ENCODE results near the gene ASTN2. TPM values are rescaled to one million over a fixed set of nuclear protein-coding genes. Genes with fewer than 3 reads are reported as not detected.

ASTN2 gene
- polyA plus RNA-seq, 4 donors: 3.0 to 15.2 (median 3.7) TPM

GRCh38 chr9:116506685-116507084, 908.2 kb downstream of the ASTN2 start:
- DNase-seq: no peak
- Histone ChIP-seq H3K4me1 (ENCODE audit: control insufficient read depth in 3 of 3, insufficient read depth in 2 of 3, low read depth in 1 of 3, low read length in 2 of 3) (peaks cover 0 to 3% (median 2%) of the 10 kb centered on the region in 3 donors), H3K9me3 (ENCODE audit: control insufficient read depth in 2 of 2, insufficient read depth in 1 of 2, low read depth in 1 of 2, low read length in 1 of 2) (no peaks in the 10 kb centered on the region), H3K27ac (ENCODE audit: low read depth in 1 of 3, low read length in 2 of 3) (no peak overlapping the region), H3K36me3 (ENCODE audit: control insufficient read depth in 3 of 3, insufficient read depth in 2 of 3, low read depth in 1 of 3, low read length in 3 of 3) (no peaks in the 10 kb centered on the region), H3K27me3 (ENCODE audit: control insufficient read depth in 3 of 3, insufficient read depth in 3 of 3, low read length in 3 of 3) (no peaks in the 10 kb centered on the region), H3K4me3 (ENCODE audit: low read depth in 1 of 3, low read length in 3 of 3) (no peak overlapping the region)
- FAIRE-seq: no peak
- WGBS, 3 donors: 85 to 92% (median 91%) methylated on average over 4 of the region's 4 CpGs

GRCh38 chr9:116504893-116505480, 909.9 kb downstream of the ASTN2 start:
- Histone ChIP-seq H3K4me3 (ENCODE audit: low read depth in 1 of 3, low read length in 3 of 3) (no peak overlapping the region), H3K36me3 (ENCODE audit: control insufficient read depth in 3 of 3, insufficient read depth in 2 of 3, low read depth in 1 of 3, low read length in 3 of 3) (no peaks in the 10 kb centered on the region), H3K9me3 (ENCODE audit: control insufficient read depth in 2 of 2, insufficient read depth in 1 of 2, low read depth in 1 of 2, low read length in 1 of 2) (no peaks in the 10 kb centered on the region), H3K27ac (ENCODE audit: low read depth in 1 of 3, low read length in 2 of 3) (no peak overlapping the region), H3K4me1 (ENCODE audit: control insufficient read depth in 3 of 3, insufficient read depth in 2 of 3, low read depth in 1 of 3, low read length in 2 of 3) (peaks cover 0 to 9% (median 2%) of the 10 kb centered on the region in 3 donors), H3K27me3 (ENCODE audit: control insufficient read depth in 3 of 3, insufficient read depth in 3 of 3, low read length in 3 of 3) (no peaks in the 10 kb centered on the region)
- no peak for FAIRE-seq
- peak; percentile 55 to 65 for DNase-seq
- 69 to 79% (median 76%) methylated on average over 5 of the region's 5 CpGs for WGBS, 3 donors

- WGBS, 3 donors: 15 to 59% (median 47%) methylated on average over 3 of the region's 3 CpGs
- Histone ChIP-seq H3K36me3 (ENCODE audit: control insufficient read depth in 3 of 3, insufficient read depth in 2 of 3, low read depth in 1 of 3, low read length in 3 of 3) (no peaks in the 10 kb centered on the region), H3K9me3 (ENCODE audit: control insufficient read depth in 2 of 2, insufficient read depth in 1 of 2, low read depth in 1 of 2, low read length in 1 of 2) (no peaks in the 10 kb centered on the region), H3K4me3 (ENCODE audit: low read depth in 1 of 3, low read length in 3 of 3) (no peak overlapping the region), H3K27ac (ENCODE audit: low read depth in 1 of 3, low read length in 2 of 3) (no peak overlapping the region), H3K27me3 (ENCODE audit: control insufficient read depth in 3 of 3, insufficient read depth in 3 of 3, low read length in 3 of 3) (no peaks in the 10 kb centered on the region), H3K4me1 (ENCODE audit: control insufficient read depth in 3 of 3, insufficient read depth in 2 of 3, low read depth in 1 of 3, low read length in 2 of 3) (peaks cover 0 to 9% (median 2%) of the 10 kb centered on the region in 3 donors)
- FAIRE-seq: no peak
- peak; percentile 16 to 75 for DNase-seq
Measured at GRCh38 chr9:116504081-116504480, 910.8 kb downstream of the ASTN2 start.

- FAIRE-seq: no peak
- H3K9me3 ChIP-seq (ENCODE audit: control insufficient read depth in 2 of 2, insufficient read depth in 1 of 2, low read depth in 1 of 2, low read length in 1 of 2): no peaks in the 10 kb centered on the region
- no peaks in the 10 kb centered on the region for H3K27me3 ChIP-seq (ENCODE audit: control insufficient read depth in 3 of 3, insufficient read depth in 3 of 3, low read length in 3 of 3)
Measured at GRCh38 chr9:116502746-116503145, 912.1 kb downstream of the ASTN2 start.

GRCh38 chr9:116501871-116502270, 913.0 kb downstream of the ASTN2 start:
- 81 to 100% (median 93%) methylated on average over 1 of the region's 1 CpG for WGBS, 3 donors
- DNase-seq: no peak
- no peak for FAIRE-seq
- H3K9me3 ChIP-seq (ENCODE audit: control insufficient read depth in 2 of 2, insufficient read depth in 1 of 2, low read depth in 1 of 2, low read length in 1 of 2): no peaks in the 10 kb centered on the region
- peaks cover 0 to 9% (median 2%) of the 10 kb centered on the region in 3 donors for H3K4me1 ChIP-seq (ENCODE audit: control insufficient read depth in 3 of 3, insufficient read depth in 2 of 3, low read depth in 1 of 3, low read length in 2 of 3)
- H3K27me3 ChIP-seq (ENCODE audit: control insufficient read depth in 3 of 3, insufficient read depth in 3 of 3, low read length in 3 of 3): no peaks in the 10 kb centered on the region
- no peak overlapping the region for H3K27ac ChIP-seq (ENCODE audit: low read depth in 1 of 3, low read length in 2 of 3)
- no peak overlapping the region for H3K4me3 ChIP-seq (ENCODE audit: low read depth in 1 of 3, low read length in 3 of 3)
- no peaks in the 10 kb centered on the region for H3K36me3 ChIP-seq (ENCODE audit: control insufficient read depth in 3 of 3, insufficient read depth in 2 of 3, low read depth in 1 of 3, low read length in 3 of 3)

More at GRCh38 chr9:116502746-116503145, 912.1 kb downstream of the ASTN2 start:
- Histone ChIP-seq H3K4me1 (ENCODE audit: control insufficient read depth in 3 of 3, insufficient read depth in 2 of 3, low read depth in 1 of 3, low read length in 2 of 3) (peaks cover 0 to 9% (median 2%) of the 10 kb centered on the region in 3 donors), H3K4me3 (ENCODE audit: low read depth in 1 of 3, low read length in 3 of 3) (no peak overlapping the region), H3K36me3 (ENCODE audit: control insufficient read depth in 3 of 3, insufficient read depth in 2 of 3, low read depth in 1 of 3, low read length in 3 of 3) (no peaks in the 10 kb centered on the region), H3K27ac (ENCODE audit: low read depth in 1 of 3, low read length in 2 of 3) (no peak overlapping the region)
- DNase-seq: no peak

- no peak overlapping the region for H3K4me3 ChIP-seq (ENCODE audit: low read depth in 1 of 3, low read length in 3 of 3)
- no peak for FAIRE-seq
- H3K27me3 ChIP-seq (ENCODE audit: control insufficient read depth in 3 of 3, insufficient read depth in 3 of 3, low read length in 3 of 3): no peaks in the 10 kb centered on the region
- DNase-seq: peak in 1 of 2 donors; percentile 28
- H3K36me3 ChIP-seq (ENCODE audit: control insufficient read depth in 3 of 3, insufficient read depth in 2 of 3, low read depth in 1 of 3, low read length in 3 of 3): no peaks in the 10 kb centered on the region
- 54 to 70% (median 64%) methylated on average over 5 of the region's 5 CpGs for WGBS, 3 donors
- no peak overlapping the region for H3K27ac ChIP-seq (ENCODE audit: low read depth in 1 of 3, low read length in 2 of 3)
- peaks cover 0 to 9% (median 2%) of the 10 kb centered on the region in 3 donors for H3K4me1 ChIP-seq (ENCODE audit: control insufficient read depth in 3 of 3, insufficient read depth in 2 of 3, low read depth in 1 of 3, low read length in 2 of 3)
- no peaks in the 10 kb centered on the region for H3K9me3 ChIP-seq (ENCODE audit: control insufficient read depth in 2 of 2, insufficient read depth in 1 of 2, low read depth in 1 of 2, low read length in 1 of 2)
Measured at GRCh38 chr9:116499986-116500871, 914.6 kb downstream of the ASTN2 start.

- Histone ChIP-seq H3K4me1 (ENCODE audit: control insufficient read depth in 3 of 3, insufficient read depth in 2 of 3, low read depth in 1 of 3, low read length in 2 of 3) (peaks cover 0 to 9% (median 2%) of the 10 kb centered on the region in 3 donors), H3K9me3 (ENCODE audit: control insufficient read depth in 2 of 2, insufficient read depth in 1 of 2, low read depth in 1 of 2, low read length in 1 of 2) (no peaks in the 10 kb centered on the region), H3K4me3 (ENCODE audit: low read depth in 1 of 3, low read length in 3 of 3) (no peak overlapping the region), H3K27me3 (ENCODE audit: control insufficient read depth in 3 of 3, insufficient read depth in 3 of 3, low read length in 3 of 3) (no peaks in the 10 kb centered on the region), H3K36me3 (ENCODE audit: control insufficient read depth in 3 of 3, insufficient read depth in 2 of 3, low read depth in 1 of 3, low read length in 3 of 3) (no peaks in the 10 kb centered on the region), H3K27ac (ENCODE audit: low read depth in 1 of 3, low read length in 2 of 3) (no peak overlapping the region)
- no peak for FAIRE-seq
- DNase-seq: no peak
Measured at GRCh38 chr9:116499434-116499833, 915.4 kb downstream of the ASTN2 start.

GRCh38 chr9:116497095-116497890, 917.6 kb downstream of the ASTN2 start:
- no peaks in the 10 kb centered on the region for H3K27me3 ChIP-seq (ENCODE audit: control insufficient read depth in 3 of 3, insufficient read depth in 3 of 3, low read length in 3 of 3)
- H3K4me3 ChIP-seq (ENCODE audit: low read depth in 1 of 3, low read length in 3 of 3): no peak overlapping the region
- DNase-seq: no peak
- H3K9me3 ChIP-seq (ENCODE audit: control insufficient read depth in 2 of 2, insufficient read depth in 1 of 2, low read depth in 1 of 2, low read length in 1 of 2): no peaks in the 10 kb centered on the region
- 78 to 83% (median 83%) methylated on average over 6 of the region's 6 CpGs for WGBS, 3 donors
- H3K36me3 ChIP-seq (ENCODE audit: control insufficient read depth in 3 of 3, insufficient read depth in 2 of 3, low read depth in 1 of 3, low read length in 3 of 3): no peaks in the 10 kb centered on the region
- FAIRE-seq: no peak
- peaks cover 0 to 6% (median 0%) of the 10 kb centered on the region in 3 donors for H3K4me1 ChIP-seq (ENCODE audit: control insufficient read depth in 3 of 3, insufficient read depth in 2 of 3, low read depth in 1 of 3, low read length in 2 of 3)
- H3K27ac ChIP-seq (ENCODE audit: low read depth in 1 of 3, low read length in 2 of 3): no peak overlapping the region
